Breast epithelium (tissue), 3 donors: ENCODE results near the gene SPIN1.

ENCODE experiments used
- CTCF ChIP-seq, 3 donors: fragments of 450-650 bp; IDR thresholded peaks; one replicate each; pipeline ENCODE4 v1.5.1; 2016 to 2017; ENCODE audit warnings: antibody characterized with exemption in 3 of 3, mild to moderate bottlenecking in 3 of 3, moderate library complexity in 3 of 3
- POLR2A ChIP-seq: fragments of 450-650 bp; IDR thresholded peaks from one replicate; pipeline ENCODE4 v1.6.1; 2016; ENCODE audit warnings: antibody characterized with exemption, mild to moderate bottlenecking, moderate library complexity
- POLR2AphosphoS5 ChIP-seq, 3 donors: sonication (generic); formaldehyde crosslinking; IDR thresholded peaks; one replicate each; pipeline ENCODE4 v1.6.1; 2017; ENCODE audit warnings: antibody characterized with exemption in 3 of 3

- no peak for TF ChIP-seq CTCF (IDR thresholded peaks at IDR 0.05)
- no peak for TF ChIP-seq POLR2A
- TF ChIP-seq POLR2AphosphoS5 (IDR thresholded peaks at IDR 0.05): no peak
Measured at GRCh38 chr9:88514247-88514646, 126.0 kb downstream of the SPIN1 start.
